Activated CD4-positive, alpha-beta T cell treated with anti-CD3 and anti-CD28 coated beads, Interleukin-2, amount 50 U/mL, for 48 hours (primary cell): ENCODE results near the gene KLF15.

Experiments used
- DNase-seq, 2 experiments: peaks; one replicate each; pipeline ENCODE4 v3.0.0-alpha.2; 2020

Gene KLF15

DNA sequence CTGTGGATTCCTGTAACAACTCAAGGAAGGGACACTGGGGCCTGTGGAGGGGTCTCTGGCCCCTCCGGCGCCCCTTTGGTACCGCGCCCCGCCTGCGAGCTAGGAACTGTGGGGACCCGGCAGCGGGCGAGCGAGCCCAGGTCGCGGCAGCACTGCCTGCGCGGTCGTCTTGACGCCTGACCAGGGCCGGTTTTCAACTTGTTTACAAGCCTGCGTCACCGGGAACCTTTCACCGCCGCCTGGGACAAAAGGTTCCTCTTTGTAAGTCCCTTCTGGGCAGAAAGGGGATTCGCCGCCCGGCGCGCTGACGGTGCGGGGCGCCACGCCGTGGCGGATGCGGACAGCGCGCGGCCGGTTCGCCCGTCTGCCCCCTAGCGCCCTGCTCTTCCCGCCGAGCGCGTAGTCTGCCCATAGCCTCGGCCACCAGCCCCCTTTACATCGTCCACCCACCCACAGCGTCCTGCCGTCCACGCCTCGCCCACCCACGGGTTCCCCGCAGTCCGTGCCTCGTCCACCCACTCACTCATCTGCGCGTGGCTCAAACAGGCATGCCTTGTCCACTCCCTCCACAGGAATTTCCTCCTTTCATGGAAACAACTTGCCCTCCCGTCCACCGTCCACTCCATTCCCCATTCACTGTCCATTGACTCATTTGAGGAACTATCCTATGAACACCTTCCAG lies 32.0 kb upstream of the KLF15 start:
- peak; percentile 41 to 51 for DNase-seq

- DNase-seq = no peak
Measured at GRCh38 chr3:126381966-126382365, 24.8 kb upstream of the KLF15 start.

DNA sequence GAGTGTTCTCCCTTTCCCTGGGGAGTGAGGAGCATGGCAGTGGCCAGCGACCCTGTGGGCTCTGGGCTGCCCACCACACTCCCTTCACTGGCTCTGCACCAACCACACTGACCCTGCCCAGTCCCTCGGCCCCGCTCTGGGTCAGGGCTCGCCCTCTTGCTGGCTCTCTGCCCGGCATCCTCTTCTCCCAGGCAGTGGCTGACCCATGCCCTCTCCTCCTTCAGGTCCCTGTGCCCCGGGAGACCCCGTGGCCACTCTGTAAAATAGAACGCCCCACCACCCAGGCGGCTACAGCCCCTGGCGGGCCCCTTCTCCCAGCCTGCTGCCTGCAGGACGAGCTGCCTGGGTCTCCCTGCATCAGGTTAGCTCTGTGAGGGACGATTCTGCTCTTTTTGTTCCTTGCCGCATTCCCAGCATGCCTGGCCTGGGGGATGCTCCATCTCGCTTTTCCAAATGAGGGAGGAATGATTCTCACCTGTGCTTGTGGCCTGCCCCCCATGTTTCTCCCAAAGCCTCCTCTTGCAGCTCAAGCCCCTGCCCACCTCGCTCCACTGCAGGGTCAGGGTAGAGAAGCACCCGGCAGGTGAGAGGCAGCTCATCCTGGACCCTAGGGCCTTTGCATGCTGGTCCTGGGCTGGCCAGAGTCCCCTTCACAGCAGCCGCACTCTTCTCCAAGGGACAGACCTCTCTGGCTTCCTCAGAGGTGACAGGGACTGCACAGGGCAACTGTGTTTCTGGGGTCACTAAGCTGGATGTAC lies 23.0 kb upstream of the KLF15 start:
- no peak for DNase-seq

DNA sequence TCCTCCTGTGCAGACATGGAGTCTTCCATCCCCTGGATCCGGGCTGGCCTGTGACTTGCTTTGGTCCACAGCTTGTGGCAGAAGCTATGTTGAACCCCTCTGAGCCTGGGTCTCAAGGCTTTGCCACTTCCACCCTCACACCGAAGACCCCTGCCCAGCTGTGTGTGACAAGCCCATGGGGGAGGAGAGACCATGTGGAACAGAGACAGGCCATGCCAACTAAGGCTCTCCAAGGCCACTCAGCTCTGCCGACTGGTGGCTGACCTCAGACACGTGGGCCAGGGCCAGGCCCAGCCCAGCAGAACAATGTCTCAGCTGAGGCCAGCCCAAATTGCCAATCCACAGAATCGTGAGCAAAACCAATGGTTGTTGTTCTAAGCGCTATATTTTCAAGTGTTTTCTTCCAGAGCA lies 21.1 kb upstream of the KLF15 start:
- no peak for DNase-seq

DNA sequence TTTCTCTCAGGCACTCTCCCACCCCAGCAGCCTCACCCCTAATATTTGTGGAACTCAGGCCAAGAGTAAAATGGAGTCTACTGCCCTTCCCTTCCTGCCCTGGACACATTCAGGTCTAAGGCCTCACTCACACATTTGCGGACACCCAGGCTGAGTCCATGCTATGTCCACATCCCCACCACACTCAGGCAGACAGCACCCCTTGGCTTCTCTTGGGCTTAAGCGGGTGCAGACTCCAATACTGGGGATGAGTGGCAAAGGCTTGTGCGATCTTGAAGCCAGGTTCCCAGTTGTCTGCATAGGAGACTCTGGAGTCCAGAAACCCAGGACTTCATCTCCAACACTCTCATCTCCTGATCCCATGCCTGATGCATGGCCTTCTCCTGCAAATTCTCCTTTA lies 20.0 kb upstream of the KLF15 start:
- DNase-seq = no peak

DNA sequence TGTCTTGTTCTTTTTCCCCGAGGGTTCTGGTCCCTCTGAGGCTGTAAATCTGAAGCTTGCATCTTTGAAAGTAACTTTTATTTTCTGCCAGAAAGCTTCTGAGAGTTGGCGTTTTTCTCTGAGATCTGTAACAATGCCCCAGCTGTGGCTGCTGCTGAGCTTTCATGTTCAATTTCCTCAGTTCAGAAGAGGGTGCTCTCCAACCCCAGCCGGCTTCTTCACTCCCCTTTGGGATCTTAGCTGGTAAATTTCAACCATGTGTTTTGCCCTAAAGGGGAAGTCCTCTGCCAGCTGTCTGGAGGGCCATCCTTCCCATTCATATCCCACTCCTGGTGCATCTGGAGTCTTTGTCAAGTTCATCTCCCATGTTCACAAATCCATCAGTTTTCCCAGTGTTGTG lies 19.2 kb upstream of the KLF15 start:
- no peak for DNase-seq

- DNase-seq = no peak
Measured at GRCh38 chr3:126375835-126376331, 18.7 kb upstream of the KLF15 start.

DNA sequence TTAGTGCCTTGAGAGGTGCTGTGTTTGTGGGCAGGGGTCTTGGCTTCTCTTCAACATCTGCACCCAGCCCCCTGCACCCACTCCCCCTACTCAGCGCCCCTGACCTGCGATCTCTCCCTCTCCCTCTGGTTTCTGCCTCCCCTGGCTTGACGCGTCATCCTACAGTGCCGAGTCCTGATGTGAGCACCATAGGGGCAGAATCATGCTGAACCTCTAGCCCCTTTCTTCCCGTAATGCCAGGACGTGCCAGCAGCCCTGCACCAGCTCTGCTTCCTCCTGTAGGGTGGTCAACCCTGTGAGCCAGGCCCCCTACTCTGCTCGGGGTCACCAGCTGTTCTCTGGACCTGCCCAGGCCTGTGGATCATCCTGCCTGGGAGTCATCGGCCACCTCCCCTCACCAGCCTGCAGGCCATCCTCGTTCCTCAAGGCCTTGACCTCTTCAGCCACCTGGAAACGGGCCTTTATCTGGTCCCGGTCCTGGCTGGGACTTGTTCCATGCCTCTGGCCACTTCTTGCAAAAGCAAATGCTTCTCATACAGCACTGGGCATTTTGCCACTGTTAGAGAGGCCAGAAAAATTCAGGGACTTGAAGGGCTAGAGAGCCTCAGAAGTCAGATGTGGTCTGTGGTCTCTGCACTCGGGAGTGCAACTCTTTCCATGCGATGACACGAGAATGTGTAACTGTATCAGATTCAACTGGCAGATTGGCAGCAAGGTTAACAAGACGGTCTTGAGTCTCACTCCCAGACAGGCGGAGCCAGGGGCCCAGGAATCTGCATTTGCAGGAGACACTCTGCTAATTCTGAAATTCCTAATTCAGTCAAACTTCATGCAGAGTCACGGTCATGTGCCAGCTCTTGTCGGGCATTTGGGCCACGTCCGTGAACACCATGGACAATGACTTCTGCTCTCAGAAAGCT lies 16.7 kb upstream of the KLF15 start:
- no peak for DNase-seq

- DNase-seq = no peak
Measured at GRCh38 chr3:126373146-126373613, 16.0 kb upstream of the KLF15 start.

DNA sequence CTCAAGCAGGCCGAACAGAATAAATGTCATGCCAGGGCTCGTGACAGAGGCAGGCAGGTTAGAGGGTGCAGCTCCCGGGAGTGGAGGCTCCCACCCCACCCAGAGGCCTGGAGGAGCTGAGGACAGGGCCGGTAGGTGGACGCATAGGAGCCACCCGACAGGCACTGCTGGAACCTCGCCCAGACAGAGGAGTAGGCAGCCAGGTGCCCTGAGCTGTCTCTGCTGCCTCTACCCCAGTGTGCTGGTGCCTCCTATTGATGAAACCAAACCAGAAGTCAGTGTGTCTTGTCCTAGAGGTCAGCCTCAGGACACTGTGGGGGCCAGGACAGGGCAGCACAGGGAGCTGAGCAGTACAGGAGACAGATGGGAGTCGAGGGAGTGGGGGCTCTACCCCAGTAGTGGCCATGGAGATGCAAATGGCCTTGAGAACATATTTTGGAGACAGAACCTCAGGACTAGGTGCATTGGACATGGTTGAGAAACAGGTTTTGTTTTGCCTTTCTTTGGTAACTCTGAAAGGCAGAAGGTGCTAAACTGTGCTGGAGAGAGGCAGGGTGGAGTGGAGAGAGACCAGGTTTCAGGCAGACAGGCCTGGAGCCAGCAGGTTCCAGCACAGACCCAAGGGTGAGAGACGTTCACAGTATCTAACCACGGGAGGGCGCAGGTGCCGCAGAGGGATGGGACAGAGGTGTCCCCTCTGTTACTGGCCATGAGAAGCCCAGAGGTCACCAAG lies 15.4 kb upstream of the KLF15 start:
- no peak for DNase-seq

- DNase-seq = no peak
Measured at GRCh38 chr3:126371096-126371705, 14.0 kb upstream of the KLF15 start.

DNA sequence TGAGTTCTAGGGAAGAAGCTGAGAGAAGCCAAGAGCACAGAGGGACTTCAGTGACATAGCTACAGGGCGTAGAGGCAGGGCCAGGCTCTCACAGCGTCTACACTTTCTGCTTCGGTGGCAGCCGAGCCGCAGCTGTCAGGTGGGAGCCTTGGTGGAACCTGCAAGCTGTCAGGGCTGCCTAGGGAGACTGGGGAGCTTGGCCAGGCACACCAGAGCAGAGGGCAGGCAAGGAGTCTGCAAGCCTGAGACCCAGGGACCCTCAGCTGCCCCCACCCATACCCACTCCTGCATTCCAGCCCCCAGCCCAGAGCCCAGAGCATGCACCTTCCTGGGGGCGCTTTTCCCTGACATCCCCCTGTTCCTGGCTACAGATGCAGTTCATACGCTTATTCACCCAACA lies 13.4 kb upstream of the KLF15 start:
- DNase-seq = no peak

DNA sequence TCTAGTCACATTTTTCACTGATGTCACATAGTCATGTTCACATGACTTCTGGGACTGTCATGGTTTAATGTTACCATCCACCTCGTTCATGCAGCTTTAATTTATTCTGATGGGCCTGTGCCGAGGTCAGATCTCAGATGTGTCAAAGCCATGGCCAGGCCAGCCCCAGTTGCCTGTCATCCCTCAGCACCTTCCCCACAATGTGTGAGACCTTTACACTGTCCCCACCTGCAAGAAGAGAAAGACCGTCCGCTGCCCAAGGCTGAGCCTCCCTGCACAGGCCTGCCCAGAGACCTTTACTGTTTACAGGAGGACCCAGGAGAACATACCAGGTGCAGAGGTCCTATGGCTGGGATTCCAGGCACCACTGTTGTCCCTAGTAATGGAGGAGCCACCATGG lies 12.8 kb upstream of the KLF15 start:
- no peak for DNase-seq

GRCh38 chr3:126369490-126369889 lies 12.3 kb upstream of the KLF15 start:
- no peak for DNase-seq

- DNase-seq = no peak
Measured at GRCh38 chr3:126367316-126367805, 10.2 kb upstream of the KLF15 start.

GRCh38 chr3:126365351-126366277 lies 8.4 kb upstream of the KLF15 start:
- DNase-seq = no peak

- DNase-seq = no peak
Measured at GRCh38 chr3:126364731-126365301, 7.6 kb upstream of the KLF15 start.

DNA sequence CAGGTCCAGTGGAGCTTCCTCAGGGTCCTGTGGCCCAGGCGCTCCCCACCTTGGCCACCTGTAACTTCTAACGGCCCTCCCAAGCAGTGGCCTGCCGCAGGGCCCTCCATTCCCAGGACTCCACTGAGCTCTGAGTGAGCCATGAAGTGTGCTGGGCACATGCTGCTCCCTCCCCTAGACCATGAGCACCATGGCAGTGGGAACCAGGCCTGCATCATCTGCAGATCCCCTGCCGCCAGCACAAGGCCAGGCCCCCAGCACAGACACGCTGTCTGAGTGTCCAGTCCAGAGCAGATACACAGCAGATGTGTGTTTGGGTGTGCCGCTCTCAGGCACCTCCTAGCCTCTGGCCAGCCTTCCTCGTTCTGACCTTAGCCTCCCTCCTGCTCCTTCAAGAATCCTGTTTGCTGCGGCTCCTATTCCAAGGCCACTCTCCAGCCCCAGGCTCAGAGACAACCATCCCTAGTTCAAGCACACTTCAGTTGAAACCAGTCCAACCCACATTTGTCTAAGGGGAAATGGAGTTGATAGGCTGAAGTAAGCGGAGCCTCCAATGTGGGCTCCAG lies 7.0 kb upstream of the KLF15 start:
- DNase-seq = no peak

GRCh38 chr3:126361211-126361610 lies 4.0 kb upstream of the KLF15 start:
- no peak for DNase-seq

GRCh38 chr3:126360714-126361060 lies 3.5 kb upstream of the KLF15 start:
- no peak for DNase-seq
